A549 treated with CORT108297 at 1 μM for 4 hours (cell line): ENCODE results near the gene RIPPLY1. TPM values are rescaled to one million over a fixed set of nuclear protein-coding genes. Genes with fewer than 3 reads are reported as not detected.

Experiments
- total RNA-seq: library from RNA; stranded (reverse); fragments of 200-300 nt; extraction: Qiagen RNA extraction; gene quantifications from 5 replicates; pipeline ENCODE4 v1.2.3, GENCODE V29; 2022

RIPPLY1 gene
- total RNA-seq = not detected in 5 replicates

GRCh38 chrX:106903291-106903824, at the start of gene RIPPLY1:
Gene RIPPLY1, minus strand, starts transcription at chrX:106903341. Its CDS starts 54 bp downstream, at chrX:106903287.

GRCh38 chrX:106919932-106920452, 16.9 kb upstream of the RIPPLY1 start, which contains the start of gene CLDN2:
Gene CLDN2, plus strand, starts transcription at chrX:106920402. Its CDS starts 7,827 bp downstream, at chrX:106928229.

Other genes starting within 250 kb of the RIPPLY1 start
- 0.06 to 0.10 TPM (median 0.09 TPM) in 3 of 5 replicates, not detected in the others for gene RNF128, start 176.6 kb downstream of the RIPPLY1 start, total RNA-seq
- 1.2 to 1.6 TPM (median 1.3 TPM) in 5 replicates for gene TBC1D8B, start 100.7 kb downstream of the RIPPLY1 start, total RNA-seq
- 7.1 to 9.0 TPM (median 7.8 TPM) in 5 replicates for gene CLDN2, start 17.1 kb upstream of the RIPPLY1 start, total RNA-seq
- gene MORC4, start 96.9 kb upstream of the RIPPLY1 start, total RNA-seq = 31.2 to 47.7 TPM (median 33.6 TPM) in 5 replicates
- 8.3 to 12.9 TPM (median 9.8 TPM) in 5 replicates for gene RBM41, start 215.5 kb upstream of the RIPPLY1 start, total RNA-seq